ENCODE data around the gene MAGEB4.

GRCh38 chrX:30217465-30217864, 24.3 kb upstream of the MAGEB4 start:
- TF ChIP-seq CTCF (conservative IDR thresholded peaks at IDR 0.05 in 1 of 2, IDR thresholded peaks at IDR 0.05 in 1 of 2; ENCODE audit: extremely low read depth in 1 of 2, insufficient read depth in 1 of 2, low read depth in 1 of 2, low read length in 2 of 2) (no peak), EZH2 (IDR thresholded peaks at IDR 0.05; ENCODE audit: borderline replicate concordance, low read length) (no peak)
